ENCODE results near the gene NPTN. TPM values are rescaled to one million over a fixed set of nuclear protein-coding genes. Genes with fewer than 3 reads are reported as not detected.

The NPTN gene
- polyA plus RNA-seq, 2 of the 4 experiments (the other 2 are of a cell fraction) = 150 to 201 TPM

GRCh38 chr15:73517566-73517965 lies 115.6 kb downstream of the NPTN start:
- no peak overlapping the region for H3K4me2 ChIP-seq
- CTCF ChIA-PET = interaction anchor here (1.3 kb wide), 1 partner anchor 12 kb away, joined by 9 read pairs; no protein-coding TSS in a partner anchor
- POLR2A ChIA-PET = no interaction called here
- DNase-seq (ENCODE audit: low read depth in 1 of 2, low spot score in 1 of 2) (no peak), ATAC-seq (no peak), FAIRE-seq (no peak)
- WGBS (ENCODE audit: missing lambda C conversion rate) = 70% methylated on average over 2 of the region's 2 CpGs
- no peaks in the 10 kb centered on the region for H3K4me1 ChIP-seq
- TF ChIP-seq ZFP36 (IDR thresholded peaks at IDR 0.05; ENCODE audit: borderline replicate concordance, partially characterized antibody) (no peak), MAX (IDR thresholded peaks at IDR 0.05) (no peak), BHLHE40 (IDR thresholded peaks at IDR 0.05; ENCODE audit: low read depth, low read length) (no peak), ATOH8 (CRISPR knock-in tag; IDR thresholded peaks at IDR 0.05; ENCODE audit: low read depth) (no peak), ESRRA (IDR thresholded peaks at IDR 0.05; ENCODE audit: borderline replicate concordance, low read length) (no peak), GATA3 (IDR thresholded peaks at IDR 0.05; ENCODE audit: borderline replicate concordance) (no peak), JUNB (IDR thresholded peaks at IDR 0.05) (no peak), TFCP2L1 (CRISPR knock-in tag; IDR thresholded peaks at IDR 0.05) (no peak), RNF2 (IDR thresholded peaks at IDR 0.05; ENCODE audit: borderline replicate concordance, low read depth) (no peak), NFE2L2 (conservative IDR thresholded peaks at IDR 0.05; ENCODE audit: low read length) (no peak), CBX8 (IDR thresholded peaks at IDR 0.05) (no peak), HOXB5 (CRISPR knock-in tag; IDR thresholded peaks at IDR 0.05) (no peak), MYC (IDR thresholded peaks at IDR 0.05; ENCODE audit: borderline replicate concordance, low read length) (no peak), MAFK (IDR thresholded peaks at IDR 0.05; ENCODE audit: partially characterized antibody) (no peak)
- TF ChIP-seq, protein P1, sequence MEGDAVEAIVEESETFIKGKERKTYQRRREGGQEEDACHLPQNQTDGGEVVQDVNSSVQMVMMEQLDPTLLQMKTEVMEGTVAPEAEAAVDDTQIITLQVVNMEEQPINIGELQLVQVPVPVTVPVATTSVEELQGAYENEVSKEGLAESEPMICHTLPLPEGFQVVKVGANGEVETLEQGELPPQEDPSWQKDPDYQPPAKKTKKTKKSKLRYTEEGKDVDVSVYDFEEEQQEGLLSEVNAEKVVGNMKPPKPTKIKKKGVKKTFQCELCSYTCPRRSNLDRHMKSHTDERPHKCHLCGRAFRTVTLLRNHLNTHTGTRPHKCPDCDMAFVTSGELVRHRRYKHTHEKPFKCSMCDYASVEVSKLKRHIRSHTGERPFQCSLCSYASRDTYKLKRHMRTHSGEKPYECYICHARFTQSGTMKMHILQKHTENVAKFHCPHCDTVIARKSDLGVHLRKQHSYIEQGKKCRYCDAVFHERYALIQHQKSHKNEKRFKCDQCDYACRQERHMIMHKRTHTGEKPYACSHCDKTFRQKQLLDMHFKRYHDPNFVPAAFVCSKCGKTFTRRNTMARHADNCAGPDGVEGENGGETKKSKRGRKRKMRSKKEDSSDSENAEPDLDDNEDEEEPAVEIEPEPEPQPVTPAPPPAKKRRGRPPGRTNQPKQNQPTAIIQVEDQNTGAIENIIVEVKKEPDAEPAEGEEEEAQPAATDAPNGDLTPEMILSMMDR (IDR thresholded peaks at IDR 0.05) = no peak
- H3K27ac ChIP-seq = no peak overlapping the region
- H3K9me3 ChIP-seq = no peaks in the 10 kb centered on the region
- H3K4me3 ChIP-seq = no peak overlapping the region

GRCh38 chr15:73515527-73515926 lies 117.7 kb downstream of the NPTN start:
- Histone ChIP-seq H3K4me3 (no peak overlapping the region), H3K4me2 (no peak overlapping the region), H3K9me3 (no peaks in the 10 kb centered on the region), H3K27ac (no peak overlapping the region), H3K4me1 (no peaks in the 10 kb centered on the region)
- ChIA-PET POLR2A (no interaction called here), CTCF (interaction anchor here (0.6 to 1.0 kb wide), 3 partner anchors 30 to 225 kb away, joined by 3 to 6 read pairs (median 3); no protein-coding TSS in a partner anchor)
- no peak for DNase-seq (ENCODE audit: low read depth in 1 of 2, low spot score in 1 of 2)
- 87% methylated on average over 1 of the region's 1 CpG for WGBS (ENCODE audit: missing lambda C conversion rate)
- ATAC-seq = no peak
- FAIRE-seq = no peak
- TF ChIP-seq POLR2A (IDR thresholded peaks at IDR 0.05; ENCODE audit: low read length) (no peak), JUNB (IDR thresholded peaks at IDR 0.05) (no peak), RCOR1 (IDR thresholded peaks at IDR 0.05; ENCODE audit: low read depth, low read length) (no peak), CBX2 (IDR thresholded peaks at IDR 0.05; ENCODE audit: borderline replicate concordance, low read depth) (no peak)

Other genes starting within 250 kb of the NPTN start
- not detected in 2 replicates for gene REC114, start 190.2 kb downstream of the NPTN start, polyA plus RNA-seq (2011; rRNA removed)
- not detected in 3 replicates for gene REC114, start 190.2 kb downstream of the NPTN start, polyA plus RNA-seq (2017; fragmentation: RNase III; extraction: RNeasy Plus Mini Kit Qiagen cat#74134 plus additional on column Dnase treatment)
- 24.8 and 32.8 TPM in 2 replicates for gene CD276, start 51.0 kb upstream of the NPTN start, polyA plus RNA-seq (2011; rRNA removed)
- 23.6 to 31.0 TPM (median 30.3 TPM) in 3 replicates for gene CD276, start 51.0 kb upstream of the NPTN start, polyA plus RNA-seq (2017; fragmentation: RNase III; extraction: RNeasy Plus Mini Kit Qiagen cat#74134 plus additional on column Dnase treatment)
- gene INSYN1, start 120.0 kb upstream of the NPTN start, polyA plus RNA-seq (2011; rRNA removed) = 0.48 and 0.54 TPM in 2 replicates
- gene INSYN1, start 120.0 kb upstream of the NPTN start, polyA plus RNA-seq (2017; fragmentation: RNase III; extraction: RNeasy Plus Mini Kit Qiagen cat#74134 plus additional on column Dnase treatment) = 0.84 to 1.9 TPM (median 1.1 TPM) in 3 replicates
- not detected in 2 replicates for gene TBC1D21, start 240.2 kb upstream of the NPTN start, polyA plus RNA-seq (2011; rRNA removed)
- gene TBC1D21, start 240.2 kb upstream of the NPTN start, polyA plus RNA-seq (2017; fragmentation: RNase III; extraction: RNeasy Plus Mini Kit Qiagen cat#74134 plus additional on column Dnase treatment) = not detected in 3 replicates

All from A549 (cell line).